HUES6 (cell line): ENCODE results near the gene P2RY12.

Experiments used
- H3K27ac ChIP-seq: 2 replicates; pipeline ENCODE4 v1.7.0; 2013; ENCODE audit warnings: low read depth, mild to moderate bottlenecking, low read length, inconsistent platforms
- H3K27me3 ChIP-seq: 2 replicates; pipeline ENCODE4 v1.6.1; 2013; ENCODE audit warnings: low read length; ENCODE audit not compliant: control insufficient read depth, insufficient read depth
- H3K36me3 ChIP-seq: 2 replicates; pipeline ENCODE4 v1.6.1; 2013; ENCODE audit warnings: low read length; ENCODE audit not compliant: control insufficient read depth, insufficient read depth
- H3K4me1 ChIP-seq: 2 replicates; pipeline ENCODE4 v1.6.1; 2013; ENCODE audit warnings: low read length; ENCODE audit not compliant: control insufficient read depth, insufficient read depth
- H3K4me3 ChIP-seq: 2 replicates; pipeline ENCODE4 v1.5.1; 2013; ENCODE audit warnings: low read depth, low read length
- H3K9ac ChIP-seq: one replicate; pipeline ENCODE4 v1.6.1; 2013; ENCODE audit warnings: mild to moderate bottlenecking, low read length
- H3K9me3 ChIP-seq: 2 replicates; pipeline ENCODE4 v1.6.1; 2013; ENCODE audit warnings: low read depth, low read length; ENCODE audit not compliant: control insufficient read depth, insufficient read depth

Gene P2RY12

DNA sequence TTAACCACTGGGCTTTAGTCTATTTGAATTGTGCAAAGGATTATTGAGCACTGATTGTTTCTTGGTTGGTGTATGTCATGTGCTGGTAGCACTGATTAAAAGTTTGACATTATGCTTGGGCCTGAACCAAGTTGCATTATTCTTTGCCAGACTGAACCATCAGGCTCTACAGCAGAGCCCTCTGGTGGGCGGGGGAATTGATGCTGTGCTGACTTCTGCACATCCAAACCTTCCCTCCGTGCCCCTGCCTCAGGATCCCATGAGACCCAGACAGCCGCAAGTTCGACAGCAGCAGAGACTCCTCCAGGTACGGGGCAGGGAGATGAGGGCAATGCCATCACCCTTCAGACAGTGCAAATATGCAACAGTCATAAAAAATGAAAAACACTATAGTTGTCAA lies 28.4 kb upstream of the P2RY12 start:
- no peaks in the 10 kb centered on the region for H3K4me1 ChIP-seq
- no peak overlapping the region for H3K27ac ChIP-seq
- 0 out of 2 replicates have a peak, but pooled peaks cover 2% of the 10 kb centered on the region for H3K36me3 ChIP-seq
- H3K9me3 ChIP-seq: no peaks in the 10 kb centered on the region
- H3K9ac ChIP-seq: no peak overlapping the region
- H3K27me3 ChIP-seq: no peaks in the 10 kb centered on the region
- no peak overlapping the region for H3K4me3 ChIP-seq

- Histone ChIP-seq H3K27me3 (no peaks in the 10 kb centered on the region), H3K27ac (no peak overlapping the region), H3K9ac (no peak overlapping the region), H3K36me3 (0 out of 2 replicates have a peak, but pooled peaks cover 2% of the 10 kb centered on the region), H3K4me3 (no peak overlapping the region), H3K9me3 (no peaks in the 10 kb centered on the region), H3K4me1 (no peaks in the 10 kb centered on the region)
Measured at GRCh38 chr3:151410891-151411559, 26.5 kb upstream of the P2RY12 start.

GRCh38 chr3:151407928-151408327 lies 23.4 kb upstream of the P2RY12 start:
- Histone ChIP-seq H3K27me3 (no peaks in the 10 kb centered on the region), H3K27ac (no peak overlapping the region), H3K4me1 (no peaks in the 10 kb centered on the region), H3K4me3 (no peak overlapping the region), H3K9me3 (no peaks in the 10 kb centered on the region), H3K9ac (no peak overlapping the region), H3K36me3 (no peaks in the 10 kb centered on the region)

GRCh38 chr3:151404316-151404715 lies 19.8 kb upstream of the P2RY12 start:
- H3K27ac ChIP-seq: no peak overlapping the region

DNA sequence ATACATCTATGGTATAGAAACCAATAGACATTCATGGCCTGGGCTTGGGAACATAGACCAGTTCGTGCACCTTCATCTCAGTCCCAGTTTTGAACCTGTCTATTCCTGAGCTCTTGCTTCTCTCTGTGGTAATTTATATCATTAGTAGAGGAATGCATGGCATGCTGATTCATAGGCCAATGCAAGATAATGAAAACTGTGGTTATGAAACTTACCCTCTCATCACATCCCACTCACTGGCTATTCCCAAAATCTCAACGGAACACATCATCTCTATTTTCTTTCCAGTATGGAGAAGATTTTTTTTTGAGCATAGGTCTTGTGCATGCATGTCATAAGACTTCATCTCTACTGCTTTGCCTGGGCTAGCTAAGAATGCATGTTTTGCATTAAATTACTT lies 18.7 kb upstream of the P2RY12 start:
- no peak overlapping the region for H3K9ac ChIP-seq

More at GRCh38 chr3:151404316-151404715, 19.8 kb upstream of the P2RY12 start:
- H3K4me1 ChIP-seq: peaks cover 10% of the 10 kb centered on the region
- no peaks in the 10 kb centered on the region for H3K36me3 ChIP-seq
- no peak overlapping the region for H3K4me3 ChIP-seq
- H3K27me3 ChIP-seq: no peaks in the 10 kb centered on the region
- H3K9ac ChIP-seq: no peak overlapping the region
- no peaks in the 10 kb centered on the region for H3K9me3 ChIP-seq

GRCh38 chr3:151402349-151402748 lies 17.8 kb upstream of the P2RY12 start:
- no peak overlapping the region for H3K4me3 ChIP-seq
- no peaks in the 10 kb centered on the region for H3K27me3 ChIP-seq
- H3K4me1 ChIP-seq: peaks cover 11% of the 10 kb centered on the region
- H3K9ac ChIP-seq: no peak overlapping the region
- H3K36me3 ChIP-seq: no peaks in the 10 kb centered on the region
- no peak overlapping the region for H3K27ac ChIP-seq
- no peaks in the 10 kb centered on the region for H3K9me3 ChIP-seq

More for the DNA sequence above, 18.7 kb upstream of the P2RY12 start:
- H3K36me3 ChIP-seq: no peaks in the 10 kb centered on the region
- no peaks in the 10 kb centered on the region for H3K27me3 ChIP-seq
- H3K4me3 ChIP-seq: no peak overlapping the region
- no peak overlapping the region for H3K27ac ChIP-seq
- H3K4me1 ChIP-seq: peaks cover 11% of the 10 kb centered on the region
- H3K9me3 ChIP-seq: no peaks in the 10 kb centered on the region

DNA sequence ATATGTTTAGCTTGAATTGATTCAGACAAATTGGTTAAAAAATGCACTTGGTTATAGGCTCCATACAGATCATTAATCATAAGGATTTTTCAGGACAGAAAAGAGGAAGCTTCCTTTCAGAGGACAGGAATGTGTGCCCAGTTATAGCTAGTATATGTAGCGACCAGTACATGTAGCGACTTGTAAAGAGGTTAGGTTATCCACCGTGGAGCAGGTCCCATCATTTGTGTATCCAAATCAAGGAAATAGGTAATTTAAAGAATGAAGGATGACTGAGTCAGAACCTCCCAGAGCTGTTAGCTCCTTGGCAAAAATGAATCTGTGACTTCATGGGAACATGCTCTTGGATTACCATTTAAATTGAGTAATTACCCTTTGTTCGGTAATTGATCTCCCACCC lies 15.8 kb upstream of the P2RY12 start:
- H3K4me1 ChIP-seq: peaks cover 11% of the 10 kb centered on the region

DNA sequence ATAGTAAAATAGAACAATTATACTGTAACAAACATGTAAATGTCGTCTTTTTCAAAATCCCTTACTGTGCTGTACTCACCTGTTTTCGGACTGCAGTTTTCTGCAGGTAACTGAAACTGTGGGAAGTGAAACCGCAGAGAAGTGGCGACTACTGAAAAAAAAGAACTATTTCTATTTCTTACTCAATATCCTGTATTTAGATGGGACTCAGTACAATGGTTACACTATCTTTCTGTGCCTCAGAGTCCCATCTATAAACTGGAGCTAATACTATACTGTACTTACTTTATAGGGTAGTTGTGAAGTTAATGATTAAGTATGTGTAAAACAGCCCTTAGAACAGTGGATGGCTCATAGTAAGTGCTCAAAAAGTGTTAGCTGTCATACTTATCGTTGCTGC lies 14.3 kb upstream of the P2RY12 start:
- no peak overlapping the region for H3K4me3 ChIP-seq
- H3K27ac ChIP-seq: no peak overlapping the region
- no peaks in the 10 kb centered on the region for H3K36me3 ChIP-seq
- H3K9me3 ChIP-seq: no peaks in the 10 kb centered on the region
- H3K4me1 ChIP-seq: peaks cover 26% of the 10 kb centered on the region
- H3K27me3 ChIP-seq: no peaks in the 10 kb centered on the region
- H3K9ac ChIP-seq: no peak overlapping the region

More for the DNA sequence above, 15.8 kb upstream of the P2RY12 start:
- no peak overlapping the region for H3K27ac ChIP-seq
- H3K27me3 ChIP-seq: no peaks in the 10 kb centered on the region
- no peaks in the 10 kb centered on the region for H3K9me3 ChIP-seq
- no peak overlapping the region for H3K9ac ChIP-seq
- no peaks in the 10 kb centered on the region for H3K36me3 ChIP-seq
- no peak overlapping the region for H3K4me3 ChIP-seq

DNA sequence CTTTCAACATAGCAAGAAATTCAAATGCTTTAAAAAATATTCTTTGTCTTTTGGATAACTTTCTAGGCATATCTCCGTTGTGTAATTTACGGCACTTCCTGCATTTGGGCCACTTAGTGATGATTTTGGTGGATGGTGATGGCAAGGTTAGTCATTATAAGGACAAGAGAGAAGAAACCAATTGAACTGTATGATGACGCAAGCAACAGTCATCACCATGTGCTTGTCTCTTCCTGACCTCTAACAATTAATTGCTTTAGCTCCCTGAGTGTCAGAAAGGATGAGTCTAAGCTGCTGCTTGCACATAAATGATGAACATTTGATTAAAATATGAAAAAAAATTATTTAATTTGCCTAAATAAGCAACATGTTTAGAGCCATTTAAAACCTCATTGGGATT lies 11.3 kb upstream of the P2RY12 start:
- peaks cover 6% of the 10 kb centered on the region; the same call in 1 of the 2 replicates for H3K36me3 ChIP-seq
- H3K9ac ChIP-seq: no peak overlapping the region
- peaks cover 36% of the 10 kb centered on the region for H3K4me1 ChIP-seq
- H3K9me3 ChIP-seq: no peaks in the 10 kb centered on the region; the same call in 1 of the 2 replicates
- no peak overlapping the region for H3K27ac ChIP-seq
- H3K27me3 ChIP-seq: no peaks in the 10 kb centered on the region
- H3K4me3 ChIP-seq: no peak overlapping the region

GRCh38 chr3:151394611-151395010 lies 10.1 kb upstream of the P2RY12 start:
- Histone ChIP-seq H3K9me3 (no peaks in the 10 kb centered on the region; the same call in 1 of the 2 replicates), H3K27me3 (no peaks in the 10 kb centered on the region), H3K4me3 (no peak overlapping the region), H3K9ac (no peak overlapping the region), H3K4me1 (peaks cover 30% of the 10 kb centered on the region), H3K27ac (peak overlapping the region; percentile 93), H3K36me3 (peaks cover 6% of the 10 kb centered on the region; the same call in 1 of the 2 replicates)

DNA sequence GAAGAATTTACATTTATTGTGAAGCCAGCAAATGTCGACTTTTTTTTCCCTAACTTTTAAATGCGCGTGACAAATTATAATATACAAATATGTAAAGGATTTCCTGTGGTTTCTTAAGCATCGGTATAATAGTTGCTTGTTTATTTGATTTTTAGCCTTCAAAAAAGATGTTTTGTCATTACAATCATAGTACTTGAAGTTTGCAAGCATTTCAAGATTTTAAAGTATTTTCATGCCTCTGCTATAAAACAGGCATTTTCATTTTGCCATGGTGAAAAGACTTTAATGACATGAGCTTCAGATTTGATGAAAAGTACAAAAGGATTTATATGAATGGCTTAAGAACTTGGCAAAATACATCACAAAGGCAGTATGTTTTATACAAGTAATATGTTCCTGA lies 9.4 kb upstream of the P2RY12 start:
- Histone ChIP-seq H3K9ac (no peak overlapping the region), H3K36me3 (peaks cover 6% of the 10 kb centered on the region; the same call in 1 of the 2 replicates), H3K4me1 (peaks cover 25% of the 10 kb centered on the region), H3K9me3 (no peaks in the 10 kb centered on the region; the same call in 1 of the 2 replicates), H3K4me3 (peak overlapping the region; percentile 17; the same call in 1 of the 2 replicates), H3K27ac (peak overlapping the region; percentile 93), H3K27me3 (no peaks in the 10 kb centered on the region)
